DMS 273 treated with DMSO at 0.1 percent for 48 hours (cell line): ENCODE data around the gene ZDHHC8.

ENCODE experiments used
- DNase-seq: peaks from one replicate; lab custom pipeline; 2025; lab: John Stamatoyannopoulos, UW

The ZDHHC8 gene

GRCh38 chr22:20160041-20160440, 28.4 kb downstream of the ZDHHC8 start:
- no peak for DNase-seq

GRCh38 chr22:20164863-20165262, 33.3 kb downstream of the ZDHHC8 start:
- DNase-seq = no peak

GRCh38 chr22:20165421-20165820, 33.8 kb downstream of the ZDHHC8 start:
- DNase-seq = no peak

GRCh38 chr22:20165913-20166312, 34.3 kb downstream of the ZDHHC8 start:
- no peak for DNase-seq

GRCh38 chr22:20166703-20167102, 35.1 kb downstream of the ZDHHC8 start:
- DNase-seq = no peak

GRCh38 chr22:20167643-20168322, 36.2 kb downstream of the ZDHHC8 start:
- no peak for DNase-seq

- DNase-seq = no peak
These were observed 37.7 kb downstream of the ZDHHC8 start for GRCh38 chr22:20169253-20169822.

GRCh38 chr22:20170170-20170569, 38.6 kb downstream of the ZDHHC8 start:
- DNase-seq = no peak

GRCh38 chr22:20171288-20172140, 39.9 kb downstream of the ZDHHC8 start:
- DNase-seq = no peak

GRCh38 chr22:20172141-20172613, 40.6 kb downstream of the ZDHHC8 start:
- no peak for DNase-seq

- no peak for DNase-seq
These were observed 41.6 kb downstream of the ZDHHC8 start for GRCh38 chr22:20173246-20173645.

- DNase-seq = no peak
These were observed 42.2 kb downstream of the ZDHHC8 start for GRCh38 chr22:20173772-20174171.

- DNase-seq = no peak
These were observed 43.4 kb downstream of the ZDHHC8 start for GRCh38 chr22:20174785-20175596.

GRCh38 chr22:20175597-20175900, 43.9 kb downstream of the ZDHHC8 start:
- DNase-seq = no peak

- DNase-seq = no peak
These were observed 44.9 kb downstream of the ZDHHC8 start for GRCh38 chr22:20176421-20177085.

- DNase-seq = no peak
These were observed 45.8 kb downstream of the ZDHHC8 start for GRCh38 chr22:20177217-20177911.

- DNase-seq = no peak
These were observed 46.7 kb downstream of the ZDHHC8 start for GRCh38 chr22:20178075-20178914.

GRCh38 chr22:20178915-20179227, 47.3 kb downstream of the ZDHHC8 start:
- DNase-seq = no peak

- no peak for DNase-seq
These were observed 48.0 kb downstream of the ZDHHC8 start for GRCh38 chr22:20179455-20180244.

GRCh38 chr22:20180245-20180630, 48.6 kb downstream of the ZDHHC8 start:
- no peak for DNase-seq
